SU-DHL-6 (cell line): ENCODE data around the gene TCF12.

ENCODE experiments used
- CTCF ChIP-seq: fragments of 200-600 bp; sonication (generic); IDR thresholded peaks from one replicate; pipeline ENCODE4 v1.5.1; 2017; ENCODE audit warnings: antibody characterized with exemption, mild to moderate bottlenecking, low read length, moderate library complexity; ENCODE audit not compliant: insufficient read depth, poor library complexity, severe bottlenecking
- EZH2phosphoT487 ChIP-seq: fragments of 200-600 bp; sonication (generic), shearing (Covaris generic); conservative IDR thresholded peaks from 2 replicates; pipeline ENCODE4 v1.6.1; 2018; ENCODE audit warnings: mild to moderate bottlenecking, antibody characterized with exemption, low read length, moderate library complexity, mixed read lengths

- TF ChIP-seq CTCF (no peak), EZH2phosphoT487 (no peak)
These were observed 366.1 kb downstream of the TCF12 start for GRCh38 chr15:57284535-57284934.
